Skeletal muscle satellite cell (primary cell): ENCODE data around the gene AKAP12.
"Not testable (repeated sequence)": the region's sequence is repeated elsewhere in the genome, so short reads cannot be mapped to it uniquely, and the experiment has no call there.

ENCODE experiments used
- H3K27me3 ChIP-seq: 2 replicates; pipeline ENCODE4 v1.7.0; 2013; ENCODE audit warnings: low read length; ENCODE audit not compliant: control insufficient read depth, insufficient read depth
- H3K36me3 ChIP-seq: 2 replicates; pipeline ENCODE4 v1.7.0; 2013; ENCODE audit warnings: mild to moderate bottlenecking, control low read depth, low read length; ENCODE audit not compliant: insufficient read depth
- H3K4me1 ChIP-seq: 2 replicates; pipeline ENCODE4 v1.7.0; 2013; ENCODE audit warnings: low read length; ENCODE audit not compliant: control insufficient read depth, insufficient read depth
- H3K4me2 ChIP-seq: 2 replicates; pipeline ENCODE4 v1.7.0; 2013; ENCODE audit warnings: mild to moderate bottlenecking, low read length
- H3K4me3 ChIP-seq: 2 replicates; pipeline ENCODE4 v1.7.0; 2013; ENCODE audit warnings: low read length
- H3K9ac ChIP-seq: 2 replicates; pipeline ENCODE4 v1.7.0; 2013; ENCODE audit warnings: mild to moderate bottlenecking, low read depth, low read length, moderate library complexity
- H3K9me3 ChIP-seq: replicated peaks from 2 replicates; pipeline ENCODE4 v1.7.0; 2013; ENCODE audit warnings: mild to moderate bottlenecking, control low read depth, low read length

The AKAP12 gene

DNA sequence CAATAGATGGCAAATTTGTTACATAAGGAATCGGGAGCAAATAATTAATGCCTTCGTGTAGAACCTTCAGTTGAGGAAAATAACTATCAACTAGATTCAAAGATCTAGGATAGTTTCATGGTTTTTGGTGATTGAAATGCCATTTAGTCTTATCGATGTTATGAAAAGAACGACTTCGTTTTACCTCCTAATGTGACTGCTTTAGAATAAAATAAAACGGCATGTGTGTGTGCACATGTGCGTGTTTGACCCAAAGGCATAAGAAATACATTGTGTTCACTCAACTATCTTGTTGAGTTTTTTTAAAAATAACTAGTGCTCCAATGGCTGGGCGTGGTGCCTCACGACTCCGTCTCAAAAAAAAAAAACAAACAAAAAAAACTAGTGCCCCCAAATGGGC, 114.0 kb downstream of the AKAP12 start:
- Histone ChIP-seq H3K4me2 (no peak overlapping the region), H3K27me3 (no peaks in the 10 kb centered on the region), H3K9me3 (no peaks in the 10 kb centered on the region), H3K36me3 (peaks cover 81% of the 10 kb centered on the region), H3K4me1 (no peaks in the 10 kb centered on the region), H3K4me3 (no peak overlapping the region), H3K9ac (no peak overlapping the region)

DNA sequence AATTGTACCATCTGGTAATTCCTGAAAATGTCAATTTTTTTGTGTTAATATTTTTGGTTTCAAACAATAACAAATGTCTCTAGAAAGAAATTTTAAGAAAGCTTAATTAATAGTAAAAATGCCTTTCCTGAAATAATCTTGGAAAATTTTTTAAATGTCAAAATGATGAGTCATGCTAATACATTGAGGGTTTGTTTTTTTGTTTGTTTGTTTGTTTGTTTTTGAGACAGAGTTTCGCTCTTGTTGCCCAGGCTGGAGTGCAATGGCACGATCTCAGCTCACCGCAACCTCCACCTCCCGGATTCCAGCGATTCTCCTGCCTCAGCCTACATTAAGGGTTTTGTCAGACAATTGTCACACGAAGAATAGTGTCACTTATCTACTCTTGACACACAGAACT, 117.2 kb downstream of the AKAP12 start:
- H3K36me3 ChIP-seq: peaks cover 52% of the 10 kb centered on the region
- H3K4me1 ChIP-seq, H3K9ac ChIP-seq: not testable (repeated sequence)

DNA sequence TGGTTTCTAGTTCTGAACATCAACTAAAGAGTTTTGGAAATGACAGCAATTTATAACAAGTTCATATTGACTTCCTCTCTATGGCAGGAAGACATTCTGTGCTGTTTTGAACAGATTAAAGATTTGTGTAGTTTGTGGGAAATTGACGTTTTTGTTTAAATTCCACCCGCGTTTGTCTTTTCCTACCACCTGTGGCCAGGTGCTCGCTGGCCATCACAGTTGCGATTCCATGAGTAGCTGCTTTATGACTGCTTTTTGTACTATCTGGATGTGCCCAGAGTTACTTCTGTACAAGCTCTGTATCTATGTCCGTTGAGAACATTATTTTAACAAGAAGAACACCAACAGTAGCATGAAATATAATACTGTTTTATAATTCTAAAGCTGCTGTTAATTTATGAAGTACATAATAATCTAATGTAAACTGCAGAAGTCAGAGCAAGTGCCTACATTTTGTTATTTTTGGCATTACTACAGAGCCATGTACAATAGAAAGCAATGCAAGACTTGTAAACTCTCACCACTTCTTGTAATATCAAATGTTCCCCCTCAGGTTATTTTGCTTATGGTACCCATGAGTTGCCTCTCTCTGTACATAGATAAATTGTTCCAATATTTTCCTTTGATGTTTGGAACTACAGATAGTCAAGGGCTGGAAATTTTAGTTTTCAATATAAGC, 118.1 kb downstream of the AKAP12 start:
- Histone ChIP-seq H3K4me1 (no peaks in the 10 kb centered on the region), H3K36me3 (peaks cover 44% of the 10 kb centered on the region), H3K9me3 (no peaks in the 10 kb centered on the region), H3K4me3 (no peak overlapping the region), H3K27me3 (no peaks in the 10 kb centered on the region), H3K9ac (no peak overlapping the region), H3K4me2 (no peak overlapping the region)

More for the DNA sequence above, 117.2 kb downstream of the AKAP12 start:
- not testable (repeated sequence) for H3K9me3 ChIP-seq, H3K4me2 ChIP-seq, H3K27me3 ChIP-seq, H3K4me3 ChIP-seq

DNA sequence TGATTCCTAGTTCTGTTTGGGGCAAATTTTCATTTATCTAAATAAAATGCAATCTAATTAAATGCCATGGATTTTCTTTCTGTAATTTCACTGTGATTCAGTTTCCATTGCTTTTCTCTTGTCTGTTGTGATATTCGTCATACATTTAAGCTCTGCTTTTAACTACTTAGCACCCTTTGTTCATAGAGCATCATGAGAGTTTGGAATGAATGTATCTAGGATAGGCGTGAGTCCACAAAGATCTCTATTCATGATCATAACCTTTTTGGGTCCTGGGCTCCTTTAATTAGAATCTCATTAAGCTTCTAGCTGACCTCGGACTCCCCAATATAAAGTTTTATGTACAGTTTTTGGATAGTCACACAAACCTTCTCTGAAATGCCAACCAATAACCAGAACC, 118.7 kb downstream of the AKAP12 start:
- H3K36me3 ChIP-seq: peaks cover 38% of the 10 kb centered on the region
- H3K4me1 ChIP-seq: no peaks in the 10 kb centered on the region
- no peak overlapping the region for H3K9ac ChIP-seq
- H3K27me3 ChIP-seq: no peaks in the 10 kb centered on the region
- no peak overlapping the region for H3K4me3 ChIP-seq
- no peak overlapping the region for H3K4me2 ChIP-seq
- no peaks in the 10 kb centered on the region for H3K9me3 ChIP-seq

DNA sequence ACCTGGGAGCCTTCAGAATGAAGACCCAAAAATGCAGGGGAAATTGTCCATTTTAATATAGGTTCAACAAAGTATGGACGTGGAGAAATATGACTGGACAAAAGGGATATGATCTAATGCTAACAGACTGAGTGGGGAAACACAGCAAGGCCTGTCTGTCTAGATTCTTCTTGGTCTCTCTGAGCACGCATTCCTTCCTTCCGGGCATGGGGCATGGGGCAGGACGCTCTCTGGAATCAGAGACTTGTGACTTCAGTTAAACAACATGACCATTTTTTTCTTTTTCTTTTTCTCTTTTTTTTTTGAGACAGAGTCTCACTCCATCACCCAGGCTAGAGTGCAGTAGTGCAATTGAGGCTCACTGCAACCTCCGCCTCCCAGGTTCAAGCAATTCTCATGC, 119.7 kb downstream of the AKAP12 start:
- H3K36me3 ChIP-seq: peaks cover 31% of the 10 kb centered on the region
- H3K27me3 ChIP-seq: no peaks in the 10 kb centered on the region

GRCh38 chr6:151365233-151365632, 125.5 kb downstream of the AKAP12 start:
- peaks cover 29% of the 10 kb centered on the region for H3K36me3 ChIP-seq
- no peak overlapping the region for H3K4me3 ChIP-seq
- H3K4me1 ChIP-seq: no peaks in the 10 kb centered on the region
- no peak overlapping the region for H3K9ac ChIP-seq
- H3K9me3 ChIP-seq: no peaks in the 10 kb centered on the region
- no peaks in the 10 kb centered on the region for H3K27me3 ChIP-seq
- no peak overlapping the region for H3K4me2 ChIP-seq

More for the DNA sequence above, 119.7 kb downstream of the AKAP12 start:
- no peaks in the 10 kb centered on the region for H3K9me3 ChIP-seq
- no peak overlapping the region for H3K4me2 ChIP-seq
- H3K4me1 ChIP-seq: no peaks in the 10 kb centered on the region
- no peak overlapping the region for H3K9ac ChIP-seq
- no peak overlapping the region for H3K4me3 ChIP-seq

- Histone ChIP-seq H3K9me3 (no peaks in the 10 kb centered on the region), H3K4me1 (no peaks in the 10 kb centered on the region), H3K36me3 (peaks cover 35% of the 10 kb centered on the region), H3K9ac (no peak overlapping the region), H3K27me3 (no peaks in the 10 kb centered on the region), H3K4me2 (no peak overlapping the region), H3K4me3 (no peak overlapping the region)
Measured at GRCh38 chr6:151370509-151371078, 130.8 kb downstream of the AKAP12 start.

DNA sequence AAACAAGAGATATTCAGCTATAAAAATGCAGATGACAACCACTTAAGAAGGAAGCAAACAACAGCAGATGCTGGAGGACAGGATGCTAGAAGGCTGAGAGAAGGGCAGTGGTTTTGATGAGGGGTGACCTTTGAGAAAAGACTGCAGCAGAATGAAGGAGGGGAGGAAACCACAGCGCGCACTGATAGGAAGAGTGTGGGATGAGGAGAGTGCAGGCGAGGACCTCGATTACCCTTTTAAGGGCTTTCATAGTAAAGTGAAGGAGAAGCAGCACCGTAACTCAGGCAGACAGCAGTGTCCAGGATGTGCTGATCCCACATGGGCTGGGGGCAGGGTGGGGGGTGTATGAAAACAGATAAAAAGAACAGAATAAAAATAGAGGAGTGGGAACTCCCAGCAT, 132.4 kb downstream of the AKAP12 start:
- Histone ChIP-seq H3K9me3 (no peaks in the 10 kb centered on the region), H3K9ac (no peak overlapping the region), H3K4me1 (no peaks in the 10 kb centered on the region), H3K27me3 (no peaks in the 10 kb centered on the region), H3K4me2 (no peak overlapping the region), H3K4me3 (no peak overlapping the region), H3K36me3 (peaks cover 24% of the 10 kb centered on the region)

- Histone ChIP-seq H3K9ac (no peak overlapping the region), H3K4me2 (no peak overlapping the region), H3K4me1 (peaks cover 5% of the 10 kb centered on the region), H3K36me3 (peaks cover 21% of the 10 kb centered on the region), H3K27me3 (no peaks in the 10 kb centered on the region), H3K9me3 (no peaks in the 10 kb centered on the region), H3K4me3 (no peak overlapping the region)
Measured at GRCh38 chr6:151374036-151374683, 134.4 kb downstream of the AKAP12 start.

DNA sequence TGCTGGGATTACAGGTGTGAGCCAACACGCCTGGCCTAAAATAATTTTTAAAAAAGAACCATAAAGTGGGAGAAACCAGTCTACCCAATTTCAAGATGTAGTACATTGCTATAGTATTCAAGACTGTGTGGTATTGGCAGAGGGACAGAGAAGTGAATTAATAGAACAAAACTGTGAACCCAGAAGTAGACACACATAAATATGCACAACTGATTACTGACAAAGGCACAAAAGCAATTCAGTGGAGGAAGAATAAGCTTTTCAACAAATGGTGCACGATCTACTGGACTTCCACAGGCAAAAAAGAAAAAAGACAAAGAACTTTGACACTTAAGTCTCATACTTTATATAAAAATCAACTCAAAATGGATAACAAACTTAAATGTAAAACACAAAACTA, 136.1 kb downstream of the AKAP12 start:
- H3K4me3 ChIP-seq: no peak overlapping the region
- no peaks in the 10 kb centered on the region for H3K27me3 ChIP-seq
- no peak overlapping the region for H3K4me2 ChIP-seq
- H3K4me1 ChIP-seq: peaks cover 18% of the 10 kb centered on the region
- no peaks in the 10 kb centered on the region for H3K9me3 ChIP-seq
- H3K36me3 ChIP-seq: peaks cover 19% of the 10 kb centered on the region
- no peak overlapping the region for H3K9ac ChIP-seq

GRCh38 chr6:151376440-151376839, 136.7 kb downstream of the AKAP12 start:
- Histone ChIP-seq H3K36me3 (peaks cover 13% of the 10 kb centered on the region), H3K4me2 (no peak overlapping the region), H3K4me3 (no peak overlapping the region), H3K4me1 (peaks cover 20% of the 10 kb centered on the region), H3K9ac (no peak overlapping the region), H3K9me3 (no peaks in the 10 kb centered on the region), H3K27me3 (no peaks in the 10 kb centered on the region)

- H3K27me3 ChIP-seq: no peaks in the 10 kb centered on the region
- H3K4me2 ChIP-seq: no peak overlapping the region
- peaks cover 20% of the 10 kb centered on the region for H3K4me1 ChIP-seq
- no peaks in the 10 kb centered on the region for H3K9me3 ChIP-seq
- H3K36me3 ChIP-seq: peaks cover 6% of the 10 kb centered on the region
- no peak overlapping the region for H3K9ac ChIP-seq
- no peak overlapping the region for H3K4me3 ChIP-seq
Measured at GRCh38 chr6:151377095-151377494, 137.3 kb downstream of the AKAP12 start.
